Neural crest cell (in vitro differentiated cells): Measurements from ENCODE around the gene MTMR10. TPM values are rescaled to one million over a fixed set of nuclear protein-coding genes. Genes with fewer than 3 reads are reported as not detected.

ENCODE experiments used
- DNase-seq: peaks from one replicate; pipeline ENCODE4 v3.0.0; 2021; ENCODE audit warnings: low read depth, mixed read lengths, low spot score
- H3K27ac Mint-ChIP-seq: one replicate; pipeline ENCODE4 v1.8.0; 2021; ENCODE audit warnings: mild to moderate bottlenecking, mixed read lengths; ENCODE audit not compliant: unreplicated experiment
- H3K27me3 Mint-ChIP-seq: 2 replicates; pipeline ENCODE4 v1.8.0; 2021; ENCODE audit warnings: low read depth, mild to moderate bottlenecking, mixed read lengths
- H3K36me3 Mint-ChIP-seq: 2 replicates; pipeline ENCODE4 v1.8.0; 2021; ENCODE audit warnings: low read depth, mild to moderate bottlenecking, mixed read lengths
- H3K4me1 Mint-ChIP-seq: 2 replicates; pipeline ENCODE4 v1.8.0; 2021; ENCODE audit warnings: mixed read lengths
- H3K4me3 Mint-ChIP-seq: one replicate; pipeline ENCODE4 v1.8.0; 2021; ENCODE audit warnings: mild to moderate bottlenecking, mixed read lengths
- H3K9me3 Mint-ChIP-seq: 2 replicates; pipeline ENCODE4 v1.8.0; 2021; ENCODE audit warnings: mixed read lengths
- total RNA-seq: library from RNA; stranded (reverse); gene quantifications from 2 replicates; pipeline ENCODE4 v1.2.1, GENCODE V29; 2021
- TF ChIP-seq, protein P1 (sequence below): fragments of 200-600 bp; sonication (generic); conservative IDR thresholded peaks from 2 replicates; pipeline ENCODE4 v1.5.0; 2021; ENCODE audit warnings: antibody characterized with exemption, mild to moderate bottlenecking

MTMR10 gene
- total RNA-seq, 1 donor from 2014 or later = 18.6 TPM

DNA sequence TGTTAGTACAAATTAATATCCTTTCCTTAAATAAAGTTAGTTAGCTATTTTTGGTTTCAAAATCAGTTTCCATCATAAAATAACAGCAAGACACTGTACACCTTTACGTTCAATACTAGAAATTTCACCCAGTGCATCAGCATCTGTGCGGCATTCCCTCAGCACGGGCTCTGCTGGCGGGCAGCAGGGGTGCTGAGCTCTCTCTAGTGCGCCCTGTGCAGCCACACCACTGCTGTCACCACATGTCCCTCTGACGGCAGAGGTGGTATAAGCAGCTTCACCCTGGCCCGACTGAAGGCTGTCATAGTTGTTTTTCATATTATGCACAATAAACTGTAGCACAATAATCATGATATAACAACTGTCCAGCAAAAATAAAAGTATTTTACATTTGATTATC is 52.3 kb downstream of the MTMR10 start:
- TF ChIP-seq, protein P1, sequence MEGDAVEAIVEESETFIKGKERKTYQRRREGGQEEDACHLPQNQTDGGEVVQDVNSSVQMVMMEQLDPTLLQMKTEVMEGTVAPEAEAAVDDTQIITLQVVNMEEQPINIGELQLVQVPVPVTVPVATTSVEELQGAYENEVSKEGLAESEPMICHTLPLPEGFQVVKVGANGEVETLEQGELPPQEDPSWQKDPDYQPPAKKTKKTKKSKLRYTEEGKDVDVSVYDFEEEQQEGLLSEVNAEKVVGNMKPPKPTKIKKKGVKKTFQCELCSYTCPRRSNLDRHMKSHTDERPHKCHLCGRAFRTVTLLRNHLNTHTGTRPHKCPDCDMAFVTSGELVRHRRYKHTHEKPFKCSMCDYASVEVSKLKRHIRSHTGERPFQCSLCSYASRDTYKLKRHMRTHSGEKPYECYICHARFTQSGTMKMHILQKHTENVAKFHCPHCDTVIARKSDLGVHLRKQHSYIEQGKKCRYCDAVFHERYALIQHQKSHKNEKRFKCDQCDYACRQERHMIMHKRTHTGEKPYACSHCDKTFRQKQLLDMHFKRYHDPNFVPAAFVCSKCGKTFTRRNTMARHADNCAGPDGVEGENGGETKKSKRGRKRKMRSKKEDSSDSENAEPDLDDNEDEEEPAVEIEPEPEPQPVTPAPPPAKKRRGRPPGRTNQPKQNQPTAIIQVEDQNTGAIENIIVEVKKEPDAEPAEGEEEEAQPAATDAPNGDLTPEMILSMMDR = no peak
- H3K27me3 Mint-ChIP-seq = no peaks in the 10 kb centered on the region
- DNase-seq = no peak
- peaks cover 22% of the 10 kb centered on the region for H3K36me3 Mint-ChIP-seq
- H3K4me3 Mint-ChIP-seq = no peak overlapping the region
- no peaks in the 10 kb centered on the region for H3K9me3 Mint-ChIP-seq
- no peaks in the 10 kb centered on the region for H3K4me1 Mint-ChIP-seq
- H3K27ac Mint-ChIP-seq = no peak overlapping the region

DNA sequence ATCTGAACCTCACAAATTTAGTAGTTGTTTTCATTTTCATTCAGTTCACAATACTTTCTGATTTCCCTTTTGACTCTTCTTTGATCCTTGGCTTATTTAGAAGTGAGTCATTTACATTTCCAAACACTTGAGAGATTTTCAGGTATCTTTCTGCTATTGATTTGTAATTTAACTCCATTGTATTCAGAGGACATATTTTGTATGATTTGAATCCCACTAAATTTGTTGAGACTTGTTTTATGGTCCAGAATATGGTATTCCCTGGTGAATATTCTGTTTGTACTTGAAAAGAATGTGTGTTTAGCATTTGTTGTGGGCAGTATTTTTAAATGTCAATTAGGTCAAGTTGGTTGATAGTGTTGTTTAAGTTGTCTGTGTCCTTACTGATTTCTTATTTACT is 58.1 kb downstream of the MTMR10 start:
- no peaks in the 10 kb centered on the region for H3K4me1 Mint-ChIP-seq
- DNase-seq = no peak
- H3K9me3 Mint-ChIP-seq = no peaks in the 10 kb centered on the region
- H3K27me3 Mint-ChIP-seq = no peaks in the 10 kb centered on the region
- H3K27ac Mint-ChIP-seq = no peak overlapping the region
- peaks cover 33% of the 10 kb centered on the region for H3K36me3 Mint-ChIP-seq
- TF ChIP-seq, protein P1 = no peak
- H3K4me3 Mint-ChIP-seq = no peak overlapping the region

DNA sequence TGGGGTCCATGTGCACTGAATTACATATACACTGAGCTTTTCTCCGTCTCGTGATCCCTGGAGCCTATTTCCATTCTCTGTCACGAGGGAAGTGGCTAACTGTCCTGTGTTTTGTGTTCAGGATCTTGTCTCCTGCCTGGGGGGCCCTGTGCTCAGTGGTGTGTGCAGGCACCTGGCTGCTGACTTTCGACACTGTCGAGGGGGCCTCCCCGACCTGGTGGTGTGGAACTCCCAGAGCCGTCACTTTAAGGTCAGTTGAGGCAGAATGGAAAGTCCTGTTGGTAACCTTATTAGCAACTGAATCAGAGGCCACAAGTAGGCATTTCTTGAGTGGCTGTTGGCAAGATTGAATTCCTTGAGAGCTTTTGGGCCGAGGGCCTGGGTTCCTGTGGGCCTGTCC is 61.0 kb downstream of the MTMR10 start:
- no peak for DNase-seq
- no peaks in the 10 kb centered on the region for H3K4me1 Mint-ChIP-seq
- no peaks in the 10 kb centered on the region for H3K27me3 Mint-ChIP-seq
- H3K4me3 Mint-ChIP-seq = peak overlapping the region; percentile 47
- H3K27ac Mint-ChIP-seq = peak overlapping the region; percentile 93
- H3K9me3 Mint-ChIP-seq = no peaks in the 10 kb centered on the region
- TF ChIP-seq, protein P1 = no peak
- peaks cover 29% of the 10 kb centered on the region for H3K36me3 Mint-ChIP-seq

DNA sequence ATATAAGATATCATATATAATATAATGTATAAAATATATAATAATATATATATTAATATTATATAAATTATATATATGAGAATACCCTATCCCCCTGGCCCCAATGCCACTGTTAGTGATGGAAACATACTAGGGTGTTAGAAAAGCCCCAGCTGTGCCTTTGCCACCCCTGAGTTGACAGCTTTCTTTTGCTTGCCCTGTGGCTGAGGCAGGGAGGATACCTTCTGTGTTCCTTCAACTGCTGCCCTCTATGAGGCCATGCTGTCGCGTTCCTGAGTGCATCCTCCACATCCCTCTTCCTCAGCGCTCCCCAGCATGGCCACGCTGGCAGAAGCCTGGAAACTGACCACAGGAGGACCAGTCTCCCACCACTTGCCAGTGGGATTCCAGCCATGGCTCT is 61.4 kb downstream of the MTMR10 start:
- H3K27me3 Mint-ChIP-seq = no peaks in the 10 kb centered on the region
- TF ChIP-seq, protein P1 = no peak
- H3K27ac Mint-ChIP-seq = peak overlapping the region; percentile 93
- no peaks in the 10 kb centered on the region for H3K9me3 Mint-ChIP-seq
- H3K4me1 Mint-ChIP-seq = no peaks in the 10 kb centered on the region
- peak overlapping the region; percentile 47 for H3K4me3 Mint-ChIP-seq
- no peak for DNase-seq
- peaks cover 29% of the 10 kb centered on the region for H3K36me3 Mint-ChIP-seq

DNA sequence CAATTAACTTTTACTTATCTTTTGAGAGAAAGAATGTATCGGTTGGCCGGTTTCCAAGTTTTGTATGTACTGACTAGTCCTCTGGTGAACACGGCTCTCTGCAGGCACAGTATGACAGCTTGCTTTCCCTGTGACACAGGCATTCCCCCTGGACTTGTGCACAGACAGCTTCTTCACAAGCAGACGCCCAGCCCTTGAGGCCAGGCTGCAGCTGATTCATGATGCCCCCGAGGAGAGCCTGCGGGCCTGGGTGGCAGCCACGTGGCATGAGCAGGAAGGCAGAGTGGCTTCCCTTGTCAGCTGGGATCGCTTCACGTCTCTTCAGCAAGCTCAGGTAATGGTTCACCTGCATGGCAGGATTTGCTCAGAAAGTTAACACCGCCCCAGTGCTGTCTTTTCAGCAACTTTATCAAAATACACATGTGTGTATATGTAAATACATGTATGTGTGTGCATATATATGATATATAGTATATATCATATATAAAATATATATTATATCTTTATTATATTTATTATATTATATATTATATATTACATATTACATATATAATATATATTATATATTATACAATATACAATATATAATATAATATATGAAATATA is 62.3 kb downstream of the MTMR10 start:
- TF ChIP-seq, protein P1 = no peak
- Mint-ChIP-seq H3K4me3 (no peak overlapping the region), H3K4me1 (no peaks in the 10 kb centered on the region), H3K27me3 (no peaks in the 10 kb centered on the region), H3K27ac (no peak overlapping the region), H3K9me3 (no peaks in the 10 kb centered on the region), H3K36me3 (peaks cover 23% of the 10 kb centered on the region)
- DNase-seq = no peak
